Measurements from ENCODE around the gene ZNF132.
"Not testable (repeated sequence)": the region's sequence is repeated elsewhere in the genome, so short reads cannot be mapped to it uniquely, and the experiment has no call there.

Gene ZNF132

GRCh38 chr19:58406818-58407657 lies 32.9 kb downstream of the ZNF132 start:
- no peak for DNase-seq

GRCh38 chr19:58403920-58404478 lies 36.0 kb downstream of the ZNF132 start:
- DNase-seq: not testable (repeated sequence)

- DNase-seq: no peak
Observed at GRCh38 chr19:58401840-58402421, 38.0 kb downstream of the ZNF132 start.

GRCh38 chr19:58400916-58401839 lies 38.8 kb downstream of the ZNF132 start:
- peak; percentile 95 to 100 (median 99) for DNase-seq

- no peak for DNase-seq
Observed at GRCh38 chr19:58400316-58400915, 39.5 kb downstream of the ZNF132 start.

- no peak for DNase-seq
Observed at GRCh38 chr19:58399903-58400302, 40.0 kb downstream of the ZNF132 start.

GRCh38 chr19:58398545-58398944 lies 41.4 kb downstream of the ZNF132 start:
- DNase-seq: no peak

GRCh38 chr19:58398087-58398486 lies 41.9 kb downstream of the ZNF132 start:
- DNase-seq: no peak

GRCh38 chr19:58397533-58398037 lies 42.4 kb downstream of the ZNF132 start:
- no peak for DNase-seq

- DNase-seq: no peak
Observed at GRCh38 chr19:58396691-58397532, 43.0 kb downstream of the ZNF132 start.

- DNase-seq: no peak
Observed at GRCh38 chr19:58395979-58396627, 43.9 kb downstream of the ZNF132 start.

GRCh38 chr19:58395220-58395978 lies 44.6 kb downstream of the ZNF132 start, which contains the start of gene RNF225:
Gene RNF225, plus strand, starts transcription at chr19:58395656. Its CDS starts 434 bp downstream, at chr19:58396090.
- DNase-seq: no peak

GRCh38 chr19:58394821-58395219 lies 45.1 kb downstream of the ZNF132 start:
- DNase-seq: no peak

- no peak for DNase-seq
Observed at GRCh38 chr19:58393725-58394033, 46.3 kb downstream of the ZNF132 start.

- no peak for DNase-seq
Observed at GRCh38 chr19:58392945-58393724, 46.8 kb downstream of the ZNF132 start.

- peak in 1 of 5 experiments; percentile 27 for DNase-seq
Observed at GRCh38 chr19:58388175-58388526, 51.8 kb downstream of the ZNF132 start.

GRCh38 chr19:58387338-58388174 lies 52.4 kb downstream of the ZNF132 start:
- DNase-seq: no peak
